ENCODE results near the gene SLC22A23.

SLC22A23 gene

GRCh38 chr6:3289664-3290055 lies 167.2 kb downstream of the SLC22A23 start:
- TF ChIP-seq ZFX (IDR thresholded peaks at IDR 0.05; ENCODE audit: borderline replicate concordance) = no peak
- TF ChIP-seq CTCF (IDR thresholded peaks at IDR 0.05) = no peak
- H3K27ac ChIP-seq = no peak overlapping the region

- TF ChIP-seq CTCF (IDR thresholded peaks at IDR 0.05) (no peak), ZFX (IDR thresholded peaks at IDR 0.05; ENCODE audit: borderline replicate concordance) (no peak)
- no peak overlapping the region for H3K27ac ChIP-seq
These were observed 167.9 kb downstream of the SLC22A23 start for GRCh38 chr6:3288711-3289663.

GRCh38 chr6:3287976-3288707 lies 168.7 kb downstream of the SLC22A23 start:
- no peak for TF ChIP-seq CTCF (IDR thresholded peaks at IDR 0.05)
- TF ChIP-seq ZFX (IDR thresholded peaks at IDR 0.05; ENCODE audit: borderline replicate concordance) = no peak
- no peak overlapping the region for H3K27ac ChIP-seq

GRCh38 chr6:3287308-3287707 lies 169.5 kb downstream of the SLC22A23 start:
- no peak overlapping the region for H3K27ac ChIP-seq
- TF ChIP-seq CTCF (IDR thresholded peaks at IDR 0.05) = no peak

- H3K27ac ChIP-seq = no peak overlapping the region
- TF ChIP-seq ZFX (IDR thresholded peaks at IDR 0.05; ENCODE audit: borderline replicate concordance) (no peak), CTCF (IDR thresholded peaks at IDR 0.05) (no peak)
These were observed 170.1 kb downstream of the SLC22A23 start for GRCh38 chr6:3286641-3287171.

- no peak overlapping the region for H3K27ac ChIP-seq
- TF ChIP-seq ZFX (IDR thresholded peaks at IDR 0.05; ENCODE audit: borderline replicate concordance) (no peak), CTCF (IDR thresholded peaks at IDR 0.05) (no peak)
These were observed 171.1 kb downstream of the SLC22A23 start for GRCh38 chr6:3285732-3286131.

All from 22Rv1 (cell line).